ENCODE measurements around the gene PRKCD.

DNA sequence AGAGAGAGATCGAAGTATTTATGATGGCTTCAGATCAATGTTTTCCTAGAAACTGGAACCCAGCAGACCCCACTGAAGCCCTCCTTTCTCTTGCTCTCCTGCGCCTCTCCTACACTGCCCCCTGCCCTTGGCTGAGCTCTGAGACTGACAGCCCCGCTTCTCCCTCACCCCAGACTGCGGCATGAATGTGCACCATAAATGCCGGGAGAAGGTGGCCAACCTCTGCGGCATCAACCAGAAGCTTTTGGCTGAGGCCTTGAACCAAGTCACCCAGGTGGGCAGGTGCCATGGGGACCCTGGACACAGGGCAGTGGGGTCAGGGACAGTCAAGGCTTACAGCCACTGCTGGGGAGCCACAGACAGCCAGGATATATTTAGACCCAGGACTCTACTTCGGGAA is 23.7 kb downstream of the PRKCD start:
- TF ChIP-seq, protein P1, sequence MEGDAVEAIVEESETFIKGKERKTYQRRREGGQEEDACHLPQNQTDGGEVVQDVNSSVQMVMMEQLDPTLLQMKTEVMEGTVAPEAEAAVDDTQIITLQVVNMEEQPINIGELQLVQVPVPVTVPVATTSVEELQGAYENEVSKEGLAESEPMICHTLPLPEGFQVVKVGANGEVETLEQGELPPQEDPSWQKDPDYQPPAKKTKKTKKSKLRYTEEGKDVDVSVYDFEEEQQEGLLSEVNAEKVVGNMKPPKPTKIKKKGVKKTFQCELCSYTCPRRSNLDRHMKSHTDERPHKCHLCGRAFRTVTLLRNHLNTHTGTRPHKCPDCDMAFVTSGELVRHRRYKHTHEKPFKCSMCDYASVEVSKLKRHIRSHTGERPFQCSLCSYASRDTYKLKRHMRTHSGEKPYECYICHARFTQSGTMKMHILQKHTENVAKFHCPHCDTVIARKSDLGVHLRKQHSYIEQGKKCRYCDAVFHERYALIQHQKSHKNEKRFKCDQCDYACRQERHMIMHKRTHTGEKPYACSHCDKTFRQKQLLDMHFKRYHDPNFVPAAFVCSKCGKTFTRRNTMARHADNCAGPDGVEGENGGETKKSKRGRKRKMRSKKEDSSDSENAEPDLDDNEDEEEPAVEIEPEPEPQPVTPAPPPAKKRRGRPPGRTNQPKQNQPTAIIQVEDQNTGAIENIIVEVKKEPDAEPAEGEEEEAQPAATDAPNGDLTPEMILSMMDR (IDR thresholded peaks at IDR 0.05): no peak
- TF ChIP-seq POLR2A (IDR thresholded peaks at IDR 0.05) (no peak), EP300 (IDR thresholded peaks at IDR 0.05) (no peak)

All from sigmoid colon (tissue), 4 donors.